Muscle layer of colon (tissue), 2 donors: ENCODE measurements around the gene SLC25A42.
"Not testable (repeated sequence)": the region's sequence is repeated elsewhere in the genome, so short reads cannot be mapped to it uniquely, and the experiment has no call there.

Experiments
- H3K27ac ChIP-seq: one replicate; pipeline ENCODE4 v1.7.0; 2013; ENCODE audit warnings: low read depth, mild to moderate bottlenecking, low read length, moderate library complexity
- H3K27me3 ChIP-seq, 2 donors: one replicate each; pipeline ENCODE4 v1.7.0; 2013; ENCODE audit warnings: low read length in 2 of 2, mild to moderate bottlenecking in 2 of 2; ENCODE audit not compliant: insufficient read depth in 2 of 2, control insufficient read depth in 1 of 2
- H3K36me3 ChIP-seq: one replicate; pipeline ENCODE4 v1.7.0; 2013; ENCODE audit warnings: mild to moderate bottlenecking, low read length; ENCODE audit not compliant: insufficient read depth
- H3K4me1 ChIP-seq: one replicate; pipeline ENCODE4 v1.7.0; 2013; ENCODE audit warnings: mild to moderate bottlenecking, low read length; ENCODE audit not compliant: insufficient read depth
- H3K4me3 ChIP-seq, 2 donors: one replicate each; pipeline ENCODE4 v1.7.0; 2013; ENCODE audit warnings: low read length in 2 of 2, low read depth in 1 of 2, mild to moderate bottlenecking in 1 of 2, moderate library complexity in 1 of 2
- H3K9ac ChIP-seq: one replicate; pipeline ENCODE4 v1.7.0; 2013; ENCODE audit warnings: low read length
- H3K9me3 ChIP-seq: one replicate; pipeline ENCODE4 v1.7.0; 2013; ENCODE audit warnings: mild to moderate bottlenecking, low read length
- donor health status: abdominal sarcoma.
- donor health status: Adenocarcinoma of cecum.

Gene SLC25A42

GRCh38 chr19:19147344-19147743, 83.5 kb downstream of the SLC25A42 start:
- no peaks in the 10 kb centered on the region for H3K4me1 ChIP-seq
- H3K27me3 ChIP-seq, result no peaks in the 10 kb centered on the region
- H3K9me3 ChIP-seq, result no peaks in the 10 kb centered on the region
- H3K4me3 ChIP-seq, result no peak overlapping the region
- H3K27ac ChIP-seq, result no peak overlapping the region
- H3K36me3 ChIP-seq, result peaks cover 9% of the 10 kb centered on the region
- no peak overlapping the region for H3K9ac ChIP-seq

DNA sequence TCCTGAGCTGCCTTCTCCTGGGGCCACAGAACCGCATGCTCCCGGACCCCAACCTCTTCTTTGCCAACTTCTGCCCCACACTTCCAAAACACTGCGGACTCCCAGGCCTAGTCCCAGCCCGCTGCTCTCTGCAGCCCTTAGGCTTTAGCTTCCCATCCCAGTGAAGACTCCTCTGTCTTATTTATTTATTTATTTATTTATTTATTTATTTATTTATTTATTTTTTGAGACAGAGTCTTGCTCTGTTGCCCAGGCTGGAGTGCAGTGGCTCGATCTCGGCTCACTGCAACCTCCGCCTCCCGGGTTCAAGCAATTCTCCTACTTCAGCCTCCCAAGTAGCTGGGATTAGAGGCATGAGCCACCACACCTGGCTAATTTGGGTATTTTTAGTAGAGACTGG, 84.7 kb downstream of the SLC25A42 start:
- not testable (repeated sequence) for H3K9ac ChIP-seq, H3K9me3 ChIP-seq, H3K4me3 ChIP-seq, H3K27me3 ChIP-seq, H3K36me3 ChIP-seq, H3K4me1 ChIP-seq, H3K27ac ChIP-seq

- peaks cover 9% of the 10 kb centered on the region for H3K36me3 ChIP-seq
- no peaks in the 10 kb centered on the region for H3K9me3 ChIP-seq
- H3K4me3 ChIP-seq, result no peak overlapping the region
- no peak overlapping the region for H3K27ac ChIP-seq
- no peaks in the 10 kb centered on the region for H3K27me3 ChIP-seq
- H3K9ac ChIP-seq, result no peak overlapping the region
- no peaks in the 10 kb centered on the region for H3K4me1 ChIP-seq
Observed at GRCh38 chr19:19149435-19149834, 85.6 kb downstream of the SLC25A42 start.

GRCh38 chr19:19151418-19151817, 87.6 kb downstream of the SLC25A42 start:
- Histone ChIP-seq H3K9me3 (no peaks in the 10 kb centered on the region), H3K4me1 (no peaks in the 10 kb centered on the region), H3K36me3 (peaks cover 9% of the 10 kb centered on the region), H3K27ac (no peak overlapping the region), H3K4me3 (no peak overlapping the region), H3K27me3 (no peaks in the 10 kb centered on the region), H3K9ac (no peak overlapping the region)

DNA sequence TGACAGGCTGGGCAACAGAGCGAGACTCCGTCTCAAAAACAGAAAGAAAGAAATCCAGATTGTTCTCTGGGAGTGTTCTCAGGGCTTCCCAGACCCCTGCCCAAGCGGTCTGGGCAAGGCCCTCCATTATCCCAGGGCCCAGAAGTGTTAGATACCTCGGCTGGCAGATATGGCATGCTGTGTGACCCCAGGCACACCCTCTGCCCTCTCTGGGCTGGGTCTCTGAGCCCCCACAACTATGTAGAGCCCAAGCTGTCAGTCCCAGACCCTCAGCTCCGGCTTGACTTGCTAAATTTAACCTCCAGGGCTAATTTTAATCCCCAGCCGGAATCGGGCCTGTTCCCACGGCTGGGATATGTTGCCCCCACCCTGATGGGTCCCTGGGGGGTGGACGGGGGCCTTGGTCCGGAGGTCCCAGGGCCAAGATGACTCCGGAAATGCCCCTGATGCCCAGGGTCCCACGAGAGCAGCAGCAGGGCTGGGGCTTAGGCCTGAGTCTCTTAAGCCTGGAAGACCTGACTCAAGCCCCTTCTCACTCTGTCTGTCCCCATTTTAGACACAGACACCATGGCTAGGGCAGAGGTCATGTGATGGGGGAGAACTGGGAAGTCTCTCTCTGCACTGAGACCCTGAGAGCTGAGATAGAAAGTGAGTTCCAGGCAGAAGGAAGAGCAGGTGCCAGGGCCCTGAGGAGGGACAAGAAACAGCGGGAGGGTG, 89.0 kb downstream of the SLC25A42 start:
- no peak overlapping the region for H3K9ac ChIP-seq
- no peak overlapping the region for H3K4me3 ChIP-seq
- H3K27me3 ChIP-seq, result no peaks in the 10 kb centered on the region
- H3K4me1 ChIP-seq, result no peaks in the 10 kb centered on the region
- H3K9me3 ChIP-seq, result no peaks in the 10 kb centered on the region
- H3K36me3 ChIP-seq, result no peaks in the 10 kb centered on the region
- no peak overlapping the region for H3K27ac ChIP-seq

DNA sequence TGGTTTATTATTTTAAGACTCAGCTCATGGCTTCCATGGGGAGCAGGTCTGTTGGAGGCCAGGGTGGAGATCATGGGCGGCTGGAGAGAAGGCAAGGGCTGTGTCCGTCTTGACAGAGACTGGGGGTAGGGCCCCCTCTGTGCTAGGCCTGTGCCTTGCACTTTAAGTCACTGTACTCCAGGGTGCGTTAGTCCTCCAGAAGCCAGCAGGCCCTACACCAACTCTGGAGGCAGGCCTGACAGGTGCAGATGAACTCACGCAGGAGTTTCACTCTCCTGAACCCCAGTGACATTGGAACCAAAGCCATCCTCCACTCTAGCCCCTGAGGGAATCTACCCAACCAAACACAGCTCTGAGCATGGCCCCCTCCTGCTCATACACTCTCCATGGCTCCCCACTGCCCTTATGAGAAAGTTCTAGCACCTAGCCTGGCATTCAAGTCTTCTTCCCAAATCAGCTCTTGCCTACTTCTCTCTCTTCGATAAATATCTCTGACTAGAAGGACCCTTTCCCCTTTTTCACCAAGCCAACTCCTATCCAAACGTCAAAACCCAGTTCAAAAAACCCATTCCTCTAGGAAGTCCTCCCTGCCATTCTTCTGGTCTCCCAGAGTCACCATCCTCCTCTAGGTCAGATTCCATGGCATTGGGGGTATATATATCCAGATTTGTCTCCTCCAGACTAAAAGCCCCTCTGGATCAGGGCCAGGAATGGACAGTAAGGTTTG, 91.1 kb downstream of the SLC25A42 start:
- Histone ChIP-seq H3K9me3 (no peaks in the 10 kb centered on the region), H3K4me3 (no peak overlapping the region), H3K4me1 (no peaks in the 10 kb centered on the region), H3K36me3 (no peaks in the 10 kb centered on the region), H3K27me3 (no peaks in the 10 kb centered on the region), H3K27ac (no peak overlapping the region), H3K9ac (no peak overlapping the region)

GRCh38 chr19:19155495-19156219, 91.9 kb downstream of the SLC25A42 start:
- Histone ChIP-seq H3K4me1 (no peaks in the 10 kb centered on the region), H3K9ac (no peak overlapping the region), H3K9me3 (no peaks in the 10 kb centered on the region), H3K27ac (no peak overlapping the region), H3K36me3 (no peaks in the 10 kb centered on the region), H3K4me3 (no peak overlapping the region), H3K27me3 (no peaks in the 10 kb centered on the region)

- Histone ChIP-seq H3K27ac (no peak overlapping the region), H3K9ac (no peak overlapping the region), H3K9me3 (no peaks in the 10 kb centered on the region), H3K36me3 (no peaks in the 10 kb centered on the region), H3K27me3 (no peaks in the 10 kb centered on the region), H3K4me3 (no peak overlapping the region), H3K4me1 (no peaks in the 10 kb centered on the region)
Observed at GRCh38 chr19:19157808-19158207, 94.0 kb downstream of the SLC25A42 start.

GRCh38 chr19:19159534-19159933, 95.7 kb downstream of the SLC25A42 start:
- no peaks in the 10 kb centered on the region for H3K9me3 ChIP-seq
- no peaks in the 10 kb centered on the region for H3K36me3 ChIP-seq
- H3K9ac ChIP-seq, result no peak overlapping the region
- no peak overlapping the region for H3K27ac ChIP-seq
- H3K27me3 ChIP-seq, result no peaks in the 10 kb centered on the region
- H3K4me1 ChIP-seq, result no peaks in the 10 kb centered on the region
- H3K4me3 ChIP-seq, result no peak overlapping the region

GRCh38 chr19:19160461-19161035, 96.8 kb downstream of the SLC25A42 start:
- Histone ChIP-seq H3K27me3 (peaks cover 0 to 2% of the 10 kb centered on the region in 2 donors), H3K9me3 (no peaks in the 10 kb centered on the region), H3K4me3 (no peak overlapping the region), H3K27ac (no peak overlapping the region), H3K36me3 (no peaks in the 10 kb centered on the region), H3K4me1 (no peaks in the 10 kb centered on the region), H3K9ac (no peak overlapping the region)

GRCh38 chr19:19162495-19162894, 98.7 kb downstream of the SLC25A42 start:
- Histone ChIP-seq H3K27ac (no peak overlapping the region), H3K4me1 (no peaks in the 10 kb centered on the region), H3K36me3 (no peaks in the 10 kb centered on the region), H3K4me3 (no peak overlapping the region), H3K27me3 (peaks cover 0 to 3% of the 10 kb centered on the region in 2 donors), H3K9me3 (no peaks in the 10 kb centered on the region), H3K9ac (no peak overlapping the region)
